DND-41 (cell line): ENCODE results near the gene FNDC10.

Source experiments
- ATAC-seq: fragments of 200-7000 bp; cut with Tn5 transposase; 3 replicates; pipeline ENCODE4 v1.9.1; 2021; ENCODE audit warnings: low read depth; ENCODE audit not compliant: insufficient read depth
- DNase-seq: peaks from one replicate; pipeline ENCODE4 v3.0.0-alpha.2; 2020
- H2AFZ ChIP-seq: 2 replicates; pipeline ENCODE4 v1.6.0; 2012; ENCODE audit warnings: low read depth, low read length
- H3K27ac ChIP-seq: 2 replicates; pipeline ENCODE4 v1.5.1; 2012; ENCODE audit warnings: low read length, inconsistent platforms
- H3K27me3 ChIP-seq: fragments of 200-600 bp; sonication (generic); 2 replicates; pipeline ENCODE4 v1.6.0; 2012; ENCODE audit warnings: low read length, mild to moderate bottlenecking, inconsistent platforms; ENCODE audit not compliant: insufficient read depth, poor library complexity
- H3K36me3 ChIP-seq: 2 replicates; pipeline ENCODE4 v1.5.1; 2012; ENCODE audit warnings: low read length, inconsistent platforms; ENCODE audit not compliant: insufficient read depth
- H3K4me1 ChIP-seq: 2 replicates; pipeline ENCODE4 v1.5.1; 2012; ENCODE audit warnings: mild to moderate bottlenecking, low read length; ENCODE audit not compliant: insufficient read depth
- H3K4me2 ChIP-seq: 2 replicates; pipeline ENCODE4 v1.6.0; 2012; ENCODE audit warnings: mild to moderate bottlenecking, moderate library complexity, low read length, inconsistent platforms; ENCODE audit not compliant: insufficient read depth
- H3K4me3 ChIP-seq, 2 experiments: fragments of 200-600 bp in 1 of 2; shearing (Covaris generic) in 1 of 2; 2 replicates each; pipeline ENCODE4 v1.5.1; 2012 to 2016; ENCODE audit warnings: inconsistent platforms in 2 of 2, low read length in 2 of 2, mild to moderate bottlenecking in 2 of 2, low read depth in 1 of 2, moderate library complexity in 1 of 2
- H3K79me2 ChIP-seq: 2 replicates; pipeline ENCODE4 v1.6.0; 2012; ENCODE audit warnings: low read length, inconsistent platforms; ENCODE audit not compliant: insufficient read depth
- H3K9ac ChIP-seq: 2 replicates; pipeline ENCODE4 v1.6.0; 2012; ENCODE audit warnings: low read depth, mild to moderate bottlenecking, inconsistent platforms, low read length, moderate library complexity
- H3K9me3 ChIP-seq: 2 replicates; pipeline ENCODE4 v1.5.1; 2012; ENCODE audit warnings: low read length, moderate library complexity, mild to moderate bottlenecking, inconsistent platforms; ENCODE audit not compliant: insufficient read depth, severe bottlenecking
- H4K20me1 ChIP-seq: 2 replicates; pipeline ENCODE4 v1.6.0; 2012; ENCODE audit warnings: low read length; ENCODE audit not compliant: insufficient read depth
- EZH2 ChIP-seq: IDR thresholded peaks from 3 replicates; pipeline ENCODE4 v1.6.1; 2012; ENCODE audit warnings: borderline replicate concordance, low read depth, mild to moderate bottlenecking, moderate library complexity, low read length, inconsistent platforms; ENCODE audit not compliant: severe bottlenecking
- TF ChIP-seq, protein P1 (sequence below): IDR thresholded peaks from 2 replicates; pipeline ENCODE4 v1.5.1; 2012; ENCODE audit warnings: borderline replicate concordance, low read length, moderate library complexity, mild to moderate bottlenecking; ENCODE audit not compliant: poor library complexity, severe bottlenecking; ENCODE audit errors: extremely low read depth

The FNDC10 gene

GRCh38 chr1:1591452-1591851, 8.5 kb downstream of the FNDC10 start:
- Histone ChIP-seq H3K4me2 (no peak overlapping the region), H3K27me3 (no peaks in the 10 kb centered on the region), H4K20me1 (no peaks in the 10 kb centered on the region), H3K4me1 (no peaks in the 10 kb centered on the region), H3K36me3 (no peaks in the 10 kb centered on the region), H3K9me3 (no peaks in the 10 kb centered on the region), H2AFZ (no peak overlapping the region), H3K27ac (no peak overlapping the region), H3K79me2 (no peaks in the 10 kb centered on the region), H3K4me3 (no peak overlapping the region), H3K9ac (no peak overlapping the region)
- TF ChIP-seq, protein P1, sequence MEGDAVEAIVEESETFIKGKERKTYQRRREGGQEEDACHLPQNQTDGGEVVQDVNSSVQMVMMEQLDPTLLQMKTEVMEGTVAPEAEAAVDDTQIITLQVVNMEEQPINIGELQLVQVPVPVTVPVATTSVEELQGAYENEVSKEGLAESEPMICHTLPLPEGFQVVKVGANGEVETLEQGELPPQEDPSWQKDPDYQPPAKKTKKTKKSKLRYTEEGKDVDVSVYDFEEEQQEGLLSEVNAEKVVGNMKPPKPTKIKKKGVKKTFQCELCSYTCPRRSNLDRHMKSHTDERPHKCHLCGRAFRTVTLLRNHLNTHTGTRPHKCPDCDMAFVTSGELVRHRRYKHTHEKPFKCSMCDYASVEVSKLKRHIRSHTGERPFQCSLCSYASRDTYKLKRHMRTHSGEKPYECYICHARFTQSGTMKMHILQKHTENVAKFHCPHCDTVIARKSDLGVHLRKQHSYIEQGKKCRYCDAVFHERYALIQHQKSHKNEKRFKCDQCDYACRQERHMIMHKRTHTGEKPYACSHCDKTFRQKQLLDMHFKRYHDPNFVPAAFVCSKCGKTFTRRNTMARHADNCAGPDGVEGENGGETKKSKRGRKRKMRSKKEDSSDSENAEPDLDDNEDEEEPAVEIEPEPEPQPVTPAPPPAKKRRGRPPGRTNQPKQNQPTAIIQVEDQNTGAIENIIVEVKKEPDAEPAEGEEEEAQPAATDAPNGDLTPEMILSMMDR = no peak
- TF ChIP-seq EZH2 = no peak
- ATAC-seq (no peak), DNase-seq (no peak)

DNA sequence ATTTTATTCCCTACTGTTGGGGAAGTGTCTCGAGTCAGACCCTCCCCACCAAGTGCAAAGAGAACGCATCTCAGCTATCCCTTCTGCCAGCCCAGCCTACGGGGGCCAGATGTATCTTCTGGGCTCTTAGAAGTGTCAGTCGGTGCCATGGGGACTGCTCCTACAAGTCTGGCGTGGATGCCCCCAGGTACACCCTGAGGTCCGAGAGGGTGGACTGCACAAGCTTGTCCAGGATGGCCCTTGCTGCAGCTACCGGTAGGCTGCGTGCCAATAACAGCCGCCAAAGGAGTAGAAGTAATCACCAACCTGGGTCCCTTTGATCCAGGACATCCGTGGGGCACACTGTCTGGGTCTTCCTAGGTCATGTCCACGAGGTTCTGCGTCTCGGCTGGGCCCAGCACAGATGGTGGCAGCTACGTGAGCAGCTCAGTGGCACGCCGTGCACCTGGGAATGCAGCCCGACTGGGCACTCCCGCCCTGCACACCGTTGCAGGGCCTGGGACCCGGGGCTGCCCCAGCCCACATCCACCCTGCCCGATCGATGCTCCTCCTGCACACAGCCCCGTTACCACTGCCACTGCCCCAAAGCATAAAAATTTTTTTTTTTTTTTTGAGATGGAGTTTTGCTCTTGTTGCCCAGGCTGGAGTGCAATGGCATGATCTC, 16.5 kb downstream of the FNDC10 start:
- Histone ChIP-seq H3K9ac (no peak overlapping the region), H4K20me1 (no peaks in the 10 kb centered on the region), H3K9me3 (no peaks in the 10 kb centered on the region), H3K4me3 (no peak overlapping the region), H3K4me2 (no peak overlapping the region), H3K36me3 (no peaks in the 10 kb centered on the region), H3K4me1 (no peaks in the 10 kb centered on the region), H2AFZ (no peak overlapping the region), H3K27ac (no peak overlapping the region), H3K79me2 (no peaks in the 10 kb centered on the region), H3K27me3 (no peaks in the 10 kb centered on the region)
- TF ChIP-seq EZH2 = no peak
- TF ChIP-seq, protein P1 = no peak
- ATAC-seq = no peak; the same call in 2 of the 3 replicates
- DNase-seq = no peak

DNA sequence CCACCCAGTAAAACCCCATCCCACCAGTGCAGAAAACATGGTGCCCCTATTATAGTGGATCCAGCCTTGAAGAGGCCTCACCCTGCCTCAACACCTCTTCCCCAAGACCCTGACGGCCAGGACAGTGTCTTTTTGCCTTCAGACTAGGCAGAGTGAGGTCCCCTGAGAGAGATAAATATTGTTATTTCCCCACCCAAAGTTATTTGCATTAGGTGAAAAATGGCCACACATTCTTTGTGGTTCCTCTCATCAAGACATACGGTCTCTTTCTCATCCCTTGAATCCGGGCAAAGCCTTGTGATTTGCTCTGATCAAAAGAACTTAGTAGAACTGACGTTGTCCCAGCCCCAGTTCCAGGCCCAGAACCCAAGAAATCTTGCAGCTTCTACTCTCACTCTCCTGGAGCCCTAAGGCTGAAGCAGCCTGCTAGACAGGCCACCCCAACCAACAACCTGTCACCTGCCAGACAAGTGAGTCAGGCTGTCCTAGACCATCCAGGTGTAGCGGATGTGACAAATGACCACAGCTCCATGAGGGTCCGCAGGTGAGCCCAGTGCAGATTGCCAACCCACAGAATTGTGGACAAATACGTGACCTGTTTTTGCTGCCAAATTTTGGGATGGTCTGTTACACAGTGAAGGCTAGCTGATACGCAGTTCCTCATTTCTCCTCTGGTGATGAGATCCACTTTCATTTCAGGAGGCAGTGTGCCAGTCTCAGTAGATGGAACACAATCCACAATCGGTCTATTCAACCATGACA, 17.2 kb downstream of the FNDC10 start:
- no peaks in the 10 kb centered on the region for H3K4me1 ChIP-seq
- DNase-seq (no peak), ATAC-seq (no peak)

More for the DNA sequence above, 17.2 kb downstream of the FNDC10 start:
- Histone ChIP-seq H3K27me3 (no peaks in the 10 kb centered on the region), H3K4me2 (no peak overlapping the region), H3K36me3 (no peaks in the 10 kb centered on the region), H3K9me3 (no peaks in the 10 kb centered on the region), H4K20me1 (no peaks in the 10 kb centered on the region), H3K9ac (no peak overlapping the region), H3K27ac (no peak overlapping the region), H3K4me3 (no peak overlapping the region), H3K79me2 (no peaks in the 10 kb centered on the region), H2AFZ (no peak overlapping the region)
- no peak for TF ChIP-seq EZH2
- TF ChIP-seq, protein P1 = no peak
